ENCODE measurements around the gene RAD52. TPM values are rescaled to one million over a fixed set of nuclear protein-coding genes. Genes with fewer than 3 reads are reported as not detected.

Gene RAD52
- total and polyA plus RNA-seq, 7 donors: 5.9 to 14.4 (median 7.2) TPM

DNA sequence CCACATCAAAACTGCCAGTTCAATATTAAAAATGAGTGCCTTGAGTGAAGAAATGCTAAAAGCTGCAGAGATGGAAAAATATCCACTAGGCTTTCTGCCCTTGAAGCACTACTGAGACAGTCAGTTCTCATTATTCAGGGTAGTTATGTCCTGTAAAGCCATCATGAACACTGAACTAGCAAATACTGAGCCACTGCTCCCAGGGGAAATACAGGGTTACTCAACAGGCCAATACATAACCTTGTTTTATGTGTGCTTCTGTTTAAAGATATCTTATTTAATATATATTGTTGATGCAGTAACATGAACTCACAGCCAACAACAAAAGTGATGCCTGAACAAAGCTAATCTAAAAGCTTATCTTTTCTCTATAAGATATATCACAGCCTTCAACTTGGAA, 3.3 kb downstream of the RAD52 start:
- Histone ChIP-seq H3K9me3 (no peaks in the 10 kb centered on the region), H3K27ac (peak overlapping the region; percentile 97), H3K27me3 (ENCODE audit: insufficient read depth in 3 of 3, low read length in 2 of 3) (no peaks in the 10 kb centered on the region), H3K4me3 (no peak overlapping the region), H3K36me3 (ENCODE audit: insufficient read depth in 1 of 2, low read depth in 1 of 2) (peaks cover 3 to 16% of the 10 kb centered on the region in 2 donors), H3K4me1 (peaks cover 44% of the 10 kb centered on the region)
- ATAC-seq (no peak), DNase-seq (no peak)
- intact Hi-C loops (cut with DNase I): loop anchor here (10.0 kb wide), 2 partner anchors 191 to 301 kb away; partner anchors contain the start of gene WNK1 (in 1 of the 2)
- TF ChIP-seq, protein P1, sequence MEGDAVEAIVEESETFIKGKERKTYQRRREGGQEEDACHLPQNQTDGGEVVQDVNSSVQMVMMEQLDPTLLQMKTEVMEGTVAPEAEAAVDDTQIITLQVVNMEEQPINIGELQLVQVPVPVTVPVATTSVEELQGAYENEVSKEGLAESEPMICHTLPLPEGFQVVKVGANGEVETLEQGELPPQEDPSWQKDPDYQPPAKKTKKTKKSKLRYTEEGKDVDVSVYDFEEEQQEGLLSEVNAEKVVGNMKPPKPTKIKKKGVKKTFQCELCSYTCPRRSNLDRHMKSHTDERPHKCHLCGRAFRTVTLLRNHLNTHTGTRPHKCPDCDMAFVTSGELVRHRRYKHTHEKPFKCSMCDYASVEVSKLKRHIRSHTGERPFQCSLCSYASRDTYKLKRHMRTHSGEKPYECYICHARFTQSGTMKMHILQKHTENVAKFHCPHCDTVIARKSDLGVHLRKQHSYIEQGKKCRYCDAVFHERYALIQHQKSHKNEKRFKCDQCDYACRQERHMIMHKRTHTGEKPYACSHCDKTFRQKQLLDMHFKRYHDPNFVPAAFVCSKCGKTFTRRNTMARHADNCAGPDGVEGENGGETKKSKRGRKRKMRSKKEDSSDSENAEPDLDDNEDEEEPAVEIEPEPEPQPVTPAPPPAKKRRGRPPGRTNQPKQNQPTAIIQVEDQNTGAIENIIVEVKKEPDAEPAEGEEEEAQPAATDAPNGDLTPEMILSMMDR (IDR thresholded peaks at IDR 0.05): no peak

DNA sequence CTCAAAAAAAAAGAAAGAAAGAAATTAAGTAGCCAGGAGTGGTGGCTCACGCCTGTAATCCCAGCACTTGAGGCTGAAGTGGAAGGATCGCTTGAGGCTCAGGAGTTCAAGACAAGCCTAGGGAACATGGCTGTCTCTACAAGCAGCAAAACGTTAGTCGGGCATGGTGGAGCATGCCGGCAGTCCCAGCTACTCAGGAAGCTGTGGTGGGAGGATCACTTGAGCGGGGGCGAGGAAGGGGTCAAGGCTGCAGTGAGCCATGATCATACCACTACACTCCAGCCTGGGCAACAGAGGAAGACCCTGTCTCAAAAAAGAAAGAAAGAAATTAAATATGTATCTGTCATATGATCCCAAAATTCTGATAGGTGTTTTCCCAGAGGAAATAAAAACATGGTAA, 5.3 kb downstream of the RAD52 start:
- DNase-seq (no peak), ATAC-seq (no peak)
- Histone ChIP-seq H3K4me1 (peaks cover 44% of the 10 kb centered on the region), H3K27ac (peak overlapping the region; percentile 87), H3K9me3 (no peaks in the 10 kb centered on the region), H3K27me3 (ENCODE audit: insufficient read depth in 3 of 3, low read length in 2 of 3) (no peaks in the 10 kb centered on the region), H3K4me3 (no peak overlapping the region), H3K36me3 (ENCODE audit: insufficient read depth in 1 of 2, low read depth in 1 of 2) (peaks cover 3 to 24% of the 10 kb centered on the region in 2 donors)
- intact Hi-C loops (cut with DNase I): loop anchor here (10.0 kb wide), 2 partner anchors 189 to 299 kb away; partner anchors contain the start of gene WNK1 (in 1 of the 2)
- TF ChIP-seq, protein P1 (IDR thresholded peaks at IDR 0.05): no peak
- 74 to 77% (median 76%) methylated on average over 7 of the region's 7 CpGs for WGBS, 3 donors

DNA sequence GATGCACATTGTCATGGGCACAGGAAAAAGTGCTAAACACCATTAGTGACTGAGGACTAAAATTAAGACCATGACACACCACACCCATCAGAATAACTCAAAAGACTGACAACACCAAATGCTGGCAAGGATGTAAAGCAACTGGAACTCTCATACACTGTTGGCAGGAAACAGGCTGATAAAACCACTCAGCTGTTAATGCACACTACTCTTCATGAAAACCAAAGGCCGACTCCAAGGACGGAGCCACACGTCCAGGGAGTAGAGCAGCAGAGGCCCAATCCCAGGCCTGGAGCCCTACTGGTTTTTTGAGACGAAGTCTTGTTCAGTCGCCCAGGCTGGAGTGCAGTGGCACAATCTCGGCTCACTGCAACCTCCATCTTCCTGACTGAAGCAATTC, 6.4 kb downstream of the RAD52 start:
- intact Hi-C loops (cut with DNase I): loop anchor here (10.0 kb wide), 2 partner anchors 188 to 298 kb away; partner anchors contain the start of gene WNK1 (in 1 of the 2)
- TF ChIP-seq, protein P1 (IDR thresholded peaks at IDR 0.05): no peak
- peak overlapping the region; percentile 87 for H3K27ac ChIP-seq
- no peaks in the 10 kb centered on the region for H3K9me3 ChIP-seq
- peak overlapping the region; percentile 26 for H3K4me3 ChIP-seq
- no peaks in the 10 kb centered on the region for H3K27me3 ChIP-seq (ENCODE audit: insufficient read depth in 3 of 3, low read length in 2 of 3)
- H3K36me3 ChIP-seq (ENCODE audit: insufficient read depth in 1 of 2, low read depth in 1 of 2): peaks cover 3 to 30% of the 10 kb centered on the region in 2 donors
- ATAC-seq: peak; percentile 96 to 97 (median 96)
- peaks cover 38% of the 10 kb centered on the region for H3K4me1 ChIP-seq
- 25 to 52% (median 32%) methylated on average over 6 of the region's 6 CpGs for WGBS, 3 donors
- peak in 1 of 2 donors; percentile 61 for DNase-seq

DNA sequence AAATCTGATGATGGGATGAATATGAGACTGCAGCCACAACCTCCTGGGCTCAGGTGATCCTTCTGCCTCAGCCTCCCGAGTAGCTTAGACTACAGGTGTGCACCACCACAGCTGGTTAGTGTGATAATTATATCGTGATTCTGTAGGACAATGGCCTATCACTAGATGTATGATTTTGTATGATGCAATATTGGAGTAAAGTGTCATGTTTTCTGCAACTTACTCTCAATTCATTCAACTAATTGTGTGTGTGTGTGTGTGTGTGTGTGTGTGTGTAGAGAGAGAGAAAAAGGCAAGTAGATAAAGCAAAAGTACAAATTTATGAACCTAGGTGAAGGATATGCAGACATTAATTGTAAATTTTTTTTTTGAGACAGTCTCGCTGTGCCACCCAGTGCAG, 10.7 kb downstream of the RAD52 start:
- TF ChIP-seq, protein P1 (IDR thresholded peaks at IDR 0.05): no peak
- no peak for DNase-seq
- Histone ChIP-seq H3K27me3 (ENCODE audit: insufficient read depth in 3 of 3, low read length in 2 of 3) (no peaks in the 10 kb centered on the region), H3K4me1 (peaks cover 16% of the 10 kb centered on the region), H3K9me3 (no peaks in the 10 kb centered on the region), H3K36me3 (ENCODE audit: insufficient read depth in 1 of 2, low read depth in 1 of 2) (peaks cover 0 to 38% of the 10 kb centered on the region in 2 donors), H3K27ac (no peak overlapping the region), H3K4me3 (no peak overlapping the region)
- 92 to 98% (median 95%) methylated on average over 3 of the region's 3 CpGs for WGBS, 3 donors
- ATAC-seq: no peak
- intact Hi-C loops (cut with DNase I): loop anchor here in 1 of 2 donors (10.0 kb wide), 1 partner anchor 54 kb away; no protein-coding TSS in a partner anchor
